ENCODE results near the gene SLC25A12.
"Not testable (repeated sequence)": the region's sequence is repeated elsewhere in the genome, so short reads cannot be mapped to it uniquely, and the experiment has no call there.

The SLC25A12 gene

DNA sequence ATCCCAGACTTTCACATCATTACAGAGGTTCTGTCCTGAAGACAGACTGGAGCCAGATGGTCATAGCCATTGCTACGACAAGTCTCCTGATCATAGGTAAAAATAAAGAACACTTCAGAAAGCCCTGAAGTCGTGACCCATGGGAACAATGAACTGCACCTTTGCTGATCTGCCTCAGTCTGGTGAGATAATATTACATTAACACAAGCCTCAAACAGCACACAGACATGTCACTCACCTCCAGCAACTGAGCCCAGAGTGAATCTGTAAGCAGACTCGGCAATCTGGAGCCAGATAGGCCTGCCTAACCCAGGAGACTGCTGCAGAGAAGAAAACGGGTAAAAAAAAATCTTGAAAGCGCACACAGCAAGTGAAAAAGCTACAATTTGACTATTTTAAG is 79.2 kb downstream of the SLC25A12 start:
- TF ChIP-seq POLR2A (IDR thresholded peaks at IDR 0.05; ENCODE audit: low read depth, low read length) = no peak
- TF ChIP-seq TAF1 (IDR thresholded peaks at IDR 0.05; ENCODE audit: borderline replicate concordance, low read depth, low read length) = no peak
- no peak for TF ChIP-seq POLR2AphosphoS5 (IDR thresholded peaks at IDR 0.05; ENCODE audit: low read depth, low read length)
- DNase-seq (ENCODE audit: insufficient read length) (no peak), FAIRE-seq (no peak)

DNA sequence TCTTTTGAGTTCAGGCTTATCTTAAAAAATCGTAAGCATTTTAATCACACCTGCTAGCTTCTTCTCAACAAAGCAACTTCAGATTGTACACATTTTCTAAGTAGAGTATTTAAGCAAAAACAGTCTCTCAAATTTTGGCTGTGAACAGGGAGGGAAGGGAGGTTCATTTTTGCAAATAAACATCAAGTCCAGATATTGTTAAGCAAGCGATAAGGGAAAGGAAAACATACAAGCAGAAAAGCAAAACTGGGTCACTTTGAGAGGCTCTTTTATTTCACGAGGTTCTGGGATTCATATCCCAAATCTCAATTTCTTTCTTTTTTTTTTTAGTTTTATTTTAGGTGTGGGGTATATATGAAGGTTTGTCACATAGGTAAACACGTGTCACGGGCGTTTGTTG is 79.9 kb downstream of the SLC25A12 start:
- DNase-seq (ENCODE audit: insufficient read length) = no peak
- no peak for FAIRE-seq
- TF ChIP-seq POLR2AphosphoS5 (IDR thresholded peaks at IDR 0.05; ENCODE audit: low read depth, low read length) = no peak
- TF ChIP-seq POLR2A (IDR thresholded peaks at IDR 0.05; ENCODE audit: low read depth, low read length) = no peak
- TF ChIP-seq TAF1 (IDR thresholded peaks at IDR 0.05; ENCODE audit: borderline replicate concordance, low read depth, low read length) = no peak

DNA sequence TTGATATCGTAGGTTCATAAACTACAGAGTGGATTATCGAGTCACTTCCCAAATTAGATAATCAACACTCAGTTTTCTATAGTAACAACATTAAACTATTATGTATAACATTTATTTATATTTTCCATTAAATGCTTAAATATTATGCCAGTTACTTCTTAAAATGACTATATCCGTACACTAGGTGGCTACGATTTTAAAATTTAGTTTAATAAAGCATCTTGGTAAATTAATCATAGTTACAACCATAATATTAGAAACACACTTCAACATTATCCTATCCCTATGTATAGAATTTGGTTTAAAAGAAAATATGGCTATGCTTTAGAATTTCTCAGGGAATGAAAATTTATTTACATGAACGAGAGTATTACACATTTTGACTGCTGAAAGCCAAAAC is 80.3 kb downstream of the SLC25A12 start:
- FAIRE-seq (no peak), DNase-seq (ENCODE audit: insufficient read length) (no peak)
- TF ChIP-seq TAF1 (IDR thresholded peaks at IDR 0.05; ENCODE audit: borderline replicate concordance, low read depth, low read length) = no peak
- TF ChIP-seq POLR2AphosphoS5 (IDR thresholded peaks at IDR 0.05; ENCODE audit: low read depth, low read length) = no peak
- TF ChIP-seq POLR2A (IDR thresholded peaks at IDR 0.05; ENCODE audit: low read depth, low read length) = no peak

DNA sequence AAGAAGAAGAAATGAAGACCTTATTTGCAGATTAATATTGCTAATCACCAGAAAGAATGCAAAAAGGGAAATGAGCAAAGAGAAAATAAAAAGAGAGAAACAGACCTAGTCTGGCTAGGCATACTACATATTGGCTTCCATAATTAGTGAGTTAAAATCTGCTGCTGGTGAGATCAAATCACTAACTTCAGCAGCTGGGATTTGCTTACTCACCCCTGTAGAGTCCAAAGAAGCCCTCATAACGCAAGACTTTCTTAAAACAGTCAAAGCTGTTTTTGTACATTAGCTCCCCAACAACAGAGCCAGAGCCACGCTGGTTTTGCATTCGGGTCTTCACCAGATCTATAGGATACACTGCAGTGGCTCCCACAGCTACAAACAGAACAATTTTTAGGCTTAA is 80.9 kb downstream of the SLC25A12 start:
- no peak for TF ChIP-seq POLR2A (IDR thresholded peaks at IDR 0.05; ENCODE audit: low read depth, low read length)
- no peak for TF ChIP-seq POLR2AphosphoS5 (IDR thresholded peaks at IDR 0.05; ENCODE audit: low read depth, low read length)
- TF ChIP-seq TAF1 (IDR thresholded peaks at IDR 0.05; ENCODE audit: borderline replicate concordance, low read depth, low read length) = no peak
- FAIRE-seq (no peak), DNase-seq (ENCODE audit: insufficient read length) (no peak)

DNA sequence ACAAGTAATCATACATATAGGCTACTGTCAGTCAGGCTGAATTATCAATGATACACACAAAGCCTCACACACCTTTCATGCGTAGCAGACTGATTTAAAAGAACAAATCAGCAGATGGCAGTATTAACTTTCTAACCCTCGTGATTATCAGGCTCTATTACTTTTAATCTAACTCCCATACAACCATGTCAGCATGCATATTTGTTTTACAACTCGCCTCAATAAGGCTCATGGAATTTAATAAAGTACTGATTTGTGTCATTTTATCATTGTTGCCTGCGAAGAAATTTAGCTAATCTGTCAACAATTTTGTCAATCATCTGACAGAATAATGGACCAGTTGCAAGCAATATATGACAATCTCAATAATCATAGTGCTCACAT is 82.8 kb downstream of the SLC25A12 start:
- DNase-seq (ENCODE audit: insufficient read length) = no peak
- TF ChIP-seq POLR2A (IDR thresholded peaks at IDR 0.05; ENCODE audit: low read depth, low read length) (no peak), TAF1 (IDR thresholded peaks at IDR 0.05; ENCODE audit: borderline replicate concordance, low read depth, low read length) (no peak), POLR2AphosphoS5 (IDR thresholded peaks at IDR 0.05; ENCODE audit: low read depth, low read length) (no peak)
- FAIRE-seq = no peak

DNA sequence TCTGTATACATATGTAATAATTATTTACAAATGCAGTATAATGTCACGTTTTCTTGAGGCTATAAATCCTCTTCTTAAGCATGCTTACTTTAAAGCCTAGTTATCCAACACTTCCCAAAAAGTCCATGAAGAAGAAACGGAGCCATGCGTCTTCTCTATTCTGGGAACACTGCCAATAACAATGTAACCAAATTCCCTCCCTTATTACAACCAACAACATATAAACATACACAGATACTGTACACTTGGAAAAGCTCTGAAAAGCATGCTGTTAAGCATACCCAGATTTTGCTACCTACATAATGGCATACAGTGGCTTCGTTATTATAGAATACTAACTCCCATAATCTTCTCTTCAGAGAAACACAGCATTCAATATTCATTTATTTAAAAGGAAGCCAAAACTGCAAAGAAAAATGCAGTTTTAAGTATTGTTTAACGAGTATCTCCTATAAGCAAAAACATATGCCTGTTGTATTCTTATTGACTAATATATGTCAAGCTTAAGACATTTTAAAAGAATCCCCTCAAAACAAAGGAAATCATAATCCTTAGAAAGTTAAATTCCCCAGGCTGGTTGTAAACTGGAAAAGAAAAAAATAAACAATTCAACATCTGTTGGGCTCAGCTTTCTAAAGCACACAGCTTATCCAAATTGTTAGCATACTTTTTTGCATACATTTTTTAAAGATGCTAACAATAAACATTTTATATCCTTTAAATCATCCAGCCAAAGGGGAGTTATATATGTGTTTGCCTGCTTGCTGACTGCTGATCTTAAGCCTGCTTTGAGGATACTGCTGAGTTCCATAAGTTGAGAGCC is 83.4 kb downstream of the SLC25A12 start:
- DNase-seq (ENCODE audit: insufficient read length) (no peak), FAIRE-seq (no peak)
- TF ChIP-seq POLR2AphosphoS5 (IDR thresholded peaks at IDR 0.05; ENCODE audit: low read depth, low read length) = no peak
- TF ChIP-seq POLR2A (IDR thresholded peaks at IDR 0.05; ENCODE audit: low read depth, low read length) = no peak
- no peak for TF ChIP-seq TAF1 (IDR thresholded peaks at IDR 0.05; ENCODE audit: borderline replicate concordance, low read depth, low read length)

DNA sequence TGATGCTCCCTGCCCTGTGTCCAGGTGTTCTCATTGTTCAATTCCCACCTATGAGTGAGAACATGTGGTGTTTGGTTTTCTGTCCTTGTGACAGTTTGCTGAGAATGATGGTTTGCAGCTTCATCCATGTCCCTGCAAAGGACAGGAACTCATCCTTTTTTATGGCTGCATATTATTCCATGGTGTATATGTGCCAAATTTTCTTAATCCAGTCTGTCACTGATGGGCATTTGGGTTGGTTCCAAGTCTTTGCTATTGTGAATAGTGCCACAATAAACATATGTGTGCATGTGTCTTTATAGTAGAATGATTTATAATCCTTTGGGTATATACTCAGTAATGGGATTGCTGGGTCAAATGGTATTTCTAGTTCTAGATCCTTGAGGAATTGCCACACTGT is 85.2 kb downstream of the SLC25A12 start:
- not testable (repeated sequence) for FAIRE-seq; DNase-seq (ENCODE audit: insufficient read length)

DNA sequence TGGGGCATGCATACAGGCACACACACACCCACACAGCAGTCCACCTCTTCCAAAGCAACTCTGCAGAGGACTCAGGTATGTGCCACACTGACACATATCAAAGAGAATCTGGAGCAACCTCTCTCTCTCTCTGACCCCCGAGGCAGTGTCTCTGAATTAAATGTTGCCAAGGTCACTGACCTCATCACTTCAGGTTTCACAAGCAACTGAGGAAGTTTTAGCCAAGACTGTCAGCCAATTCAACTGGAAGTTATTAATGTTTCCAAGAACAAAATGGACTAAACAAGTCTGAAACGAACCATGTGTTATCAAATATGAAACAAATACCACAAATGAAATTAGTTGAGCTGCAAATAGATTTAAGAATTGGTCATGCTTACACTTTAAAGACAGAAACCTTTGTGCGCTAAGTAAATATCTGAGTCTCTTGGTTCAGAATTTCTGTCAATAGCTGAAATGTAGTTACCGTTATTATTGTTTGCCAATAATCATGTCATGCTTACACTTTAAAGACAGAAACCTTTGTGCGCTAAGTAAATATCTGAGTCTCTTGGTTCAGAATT is 86.1 kb downstream of the SLC25A12 start:
- FAIRE-seq (no peak), DNase-seq (ENCODE audit: insufficient read length) (no peak)
- TF ChIP-seq POLR2AphosphoS5 (IDR thresholded peaks at IDR 0.05; ENCODE audit: low read depth, low read length) (no peak), TAF1 (IDR thresholded peaks at IDR 0.05; ENCODE audit: borderline replicate concordance, low read depth, low read length) (no peak), POLR2A (IDR thresholded peaks at IDR 0.05; ENCODE audit: low read depth, low read length) (no peak)

DNA sequence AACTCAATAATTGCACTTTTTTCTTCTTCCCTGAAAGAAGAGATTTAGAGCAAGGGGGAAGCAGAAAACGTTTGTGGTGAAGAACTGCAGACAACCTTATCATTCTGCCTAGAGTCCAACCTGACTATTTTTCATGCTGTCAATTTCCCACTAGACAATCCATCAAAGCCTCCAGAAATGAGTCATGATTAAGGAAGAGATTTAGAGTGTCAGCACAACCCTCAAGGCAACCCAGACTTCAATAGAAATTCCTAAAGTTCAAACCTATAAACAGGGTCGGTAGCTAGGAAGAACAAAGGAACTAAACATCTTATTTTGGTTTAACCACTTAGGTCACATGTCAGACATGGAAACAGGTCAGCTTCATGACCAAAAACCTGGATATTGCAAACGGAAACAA is 86.9 kb downstream of the SLC25A12 start:
- FAIRE-seq (no peak), DNase-seq (ENCODE audit: insufficient read length) (no peak)

DNA sequence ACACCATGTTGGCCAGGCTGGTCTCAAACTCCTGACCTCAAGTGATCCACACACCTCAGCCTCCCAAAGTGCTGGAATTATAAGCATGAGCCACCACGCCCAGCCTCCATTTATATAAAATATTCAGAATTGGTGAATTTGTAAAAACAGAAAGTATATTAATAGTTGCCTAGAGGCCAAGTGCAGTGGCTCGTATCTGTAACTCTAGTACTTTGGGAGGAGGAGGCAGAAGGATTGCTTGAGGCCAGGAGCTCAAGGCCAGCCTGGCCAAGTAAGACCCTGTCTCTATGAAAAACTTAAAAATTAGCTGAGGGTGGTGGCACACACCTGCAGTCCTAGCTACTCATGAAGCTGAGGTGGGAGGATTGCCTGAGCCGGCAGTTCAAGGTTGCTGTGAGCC is 89.6 kb downstream of the SLC25A12 start:
- DNase-seq (ENCODE audit: insufficient read length) (no peak), FAIRE-seq (no peak)
- TF ChIP-seq POLR2A (IDR thresholded peaks at IDR 0.05; ENCODE audit: low read depth, low read length) (no peak), POLR2AphosphoS5 (IDR thresholded peaks at IDR 0.05; ENCODE audit: low read depth, low read length) (no peak), TAF1 (IDR thresholded peaks at IDR 0.05; ENCODE audit: borderline replicate concordance, low read depth, low read length) (no peak)

More for the DNA sequence above, 86.9 kb downstream of the SLC25A12 start:
- no peak for TF ChIP-seq POLR2A (IDR thresholded peaks at IDR 0.05; ENCODE audit: low read depth, low read length)
- TF ChIP-seq TAF1 (IDR thresholded peaks at IDR 0.05; ENCODE audit: borderline replicate concordance, low read depth, low read length) = no peak
- no peak for TF ChIP-seq POLR2AphosphoS5 (IDR thresholded peaks at IDR 0.05; ENCODE audit: low read depth, low read length)

DNA sequence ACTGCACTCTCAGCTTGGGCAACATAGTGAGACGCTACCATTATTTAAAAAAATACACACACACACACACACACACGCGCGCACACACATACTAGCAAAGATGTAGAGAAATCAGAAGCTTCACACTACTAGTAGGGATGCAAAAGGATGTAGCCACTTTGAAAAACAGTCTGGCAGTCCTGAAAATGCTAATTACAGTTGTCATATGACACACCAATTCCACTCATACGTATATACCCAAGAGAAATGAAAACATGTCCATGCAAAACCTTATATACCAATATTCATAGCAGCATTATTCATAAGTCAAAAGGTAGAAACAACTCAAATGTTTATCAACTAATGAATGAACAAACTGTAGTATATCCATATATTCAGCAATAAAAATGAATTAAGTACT is 90.3 kb downstream of the SLC25A12 start:
- DNase-seq (ENCODE audit: insufficient read length) (no peak), FAIRE-seq (no peak)
- no peak for TF ChIP-seq POLR2A (IDR thresholded peaks at IDR 0.05; ENCODE audit: low read depth, low read length)
- TF ChIP-seq TAF1 (IDR thresholded peaks at IDR 0.05; ENCODE audit: borderline replicate concordance, low read depth, low read length) = no peak
- TF ChIP-seq POLR2AphosphoS5 (IDR thresholded peaks at IDR 0.05; ENCODE audit: low read depth, low read length) = no peak

DNA sequence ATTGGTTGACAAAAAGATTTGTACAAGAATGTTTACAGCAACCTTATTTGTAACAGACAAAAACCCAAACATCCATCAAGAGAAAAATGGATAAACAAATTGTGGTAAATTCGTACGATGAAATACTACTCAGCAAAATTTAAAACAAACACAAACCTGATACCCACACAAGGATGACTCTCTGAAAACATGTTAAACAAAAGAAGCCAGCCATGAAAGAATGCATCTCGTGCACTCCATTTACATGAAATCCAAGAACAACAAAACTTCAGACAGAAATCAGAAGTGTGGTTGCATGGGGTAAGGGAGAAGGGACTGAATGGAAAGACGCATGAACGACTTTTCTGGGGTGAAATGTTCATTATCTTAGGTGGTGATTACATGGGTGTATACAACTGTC is 93.4 kb downstream of the SLC25A12 start:
- TF ChIP-seq POLR2A (IDR thresholded peaks at IDR 0.05; ENCODE audit: low read depth, low read length) (no peak), TAF1 (IDR thresholded peaks at IDR 0.05; ENCODE audit: borderline replicate concordance, low read depth, low read length) (no peak), POLR2AphosphoS5 (IDR thresholded peaks at IDR 0.05; ENCODE audit: low read depth, low read length) (no peak)
- DNase-seq (ENCODE audit: insufficient read length) (no peak), FAIRE-seq (no peak)
